ENCODE results near the gene DPP4. TPM values are rescaled to one million over a fixed set of nuclear protein-coding genes. Genes with fewer than 3 reads are reported as not detected.

The DPP4 gene
- total RNA-seq, 1 donor from 2014 or later, result 0.82 TPM

GRCh38 chr2:162070228-162070936 lies 3.6 kb downstream of the DPP4 start:
- H3K36me3 Mint-ChIP-seq (ENCODE audit: low read depth), result no peaks in the 10 kb centered on the region
- no peaks in the 10 kb centered on the region for H3K9me3 Mint-ChIP-seq
- no peak overlapping the region for H3K4me3 Mint-ChIP-seq
- no peak overlapping the region for H3K27ac Mint-ChIP-seq (ENCODE audit: unreplicated experiment)
- peaks cover 35% of the 10 kb centered on the region for H3K4me1 Mint-ChIP-seq
- DNase-seq (ENCODE audit: low read depth, low spot score), result no peak
- peaks cover 32% of the 10 kb centered on the region for H3K27me3 Mint-ChIP-seq (ENCODE audit: low read depth)
- TF ChIP-seq CTCF (conservative IDR thresholded peaks at IDR 0.05), result no peak

DNA sequence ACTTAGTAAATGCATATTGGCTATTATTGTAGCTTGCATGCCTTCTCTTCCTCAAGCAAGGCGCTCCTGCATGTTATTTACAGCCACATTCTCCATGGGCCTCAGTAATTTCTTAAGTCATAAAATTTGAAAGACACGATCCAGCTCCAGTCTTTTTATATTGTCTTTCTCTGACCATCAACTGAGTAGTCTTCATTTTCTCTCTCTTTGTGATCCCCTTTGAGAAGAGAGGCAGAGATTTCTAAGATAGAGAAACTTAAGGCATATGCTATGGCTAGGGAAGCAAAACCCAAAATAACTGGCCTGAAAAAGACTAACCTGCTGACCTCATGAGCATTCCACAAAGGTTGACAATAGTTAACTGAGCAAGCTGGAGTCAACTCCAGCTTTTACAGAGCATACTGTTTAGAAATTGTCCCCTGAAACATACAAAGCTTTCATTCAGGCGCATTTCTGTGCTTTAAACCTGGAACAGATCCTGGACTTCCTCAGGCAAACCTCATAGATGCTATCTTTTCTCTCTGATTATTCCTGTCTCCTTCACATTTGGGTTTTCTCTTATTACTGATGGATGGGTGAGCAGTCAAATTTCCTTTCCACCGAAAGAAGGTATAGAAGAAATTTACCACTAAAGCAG lies 4.6 kb downstream of the DPP4 start:
- no peak overlapping the region for H3K4me3 Mint-ChIP-seq
- peaks cover 22% of the 10 kb centered on the region for H3K27me3 Mint-ChIP-seq (ENCODE audit: low read depth)
- DNase-seq (ENCODE audit: low read depth, low spot score), result no peak
- no peak for TF ChIP-seq CTCF (conservative IDR thresholded peaks at IDR 0.05)
- H3K4me1 Mint-ChIP-seq, result peaks cover 32% of the 10 kb centered on the region
- no peaks in the 10 kb centered on the region for H3K9me3 Mint-ChIP-seq
- H3K27ac Mint-ChIP-seq (ENCODE audit: unreplicated experiment), result no peak overlapping the region
- no peaks in the 10 kb centered on the region for H3K36me3 Mint-ChIP-seq (ENCODE audit: low read depth)

DNA sequence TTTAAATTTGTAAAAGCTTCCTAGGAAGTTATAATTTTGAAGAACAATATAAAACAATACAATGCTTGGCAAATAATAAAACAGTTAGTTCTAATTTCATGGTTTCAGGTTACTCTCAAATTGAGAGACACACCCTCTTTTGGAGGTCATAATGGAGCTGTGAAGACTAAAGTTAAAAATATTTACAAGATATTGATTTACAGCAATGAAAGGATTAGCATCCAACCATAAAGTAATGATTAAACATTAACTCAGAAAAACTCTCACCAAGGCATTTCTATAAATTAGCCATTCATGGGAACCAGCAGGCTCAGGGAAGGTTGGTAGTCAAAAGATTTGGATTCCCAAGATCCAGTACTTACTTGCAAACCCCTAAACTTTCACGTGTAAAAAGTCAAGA lies 6.4 kb downstream of the DPP4 start:
- no peak for DNase-seq (ENCODE audit: low read depth, low spot score)
- no peak for TF ChIP-seq CTCF (conservative IDR thresholded peaks at IDR 0.05)
- Mint-ChIP-seq H3K4me1 (peaks cover 21% of the 10 kb centered on the region), H3K9me3 (no peaks in the 10 kb centered on the region), H3K27ac (ENCODE audit: unreplicated experiment) (no peak overlapping the region), H3K36me3 (ENCODE audit: low read depth) (no peaks in the 10 kb centered on the region), H3K4me3 (no peak overlapping the region), H3K27me3 (ENCODE audit: low read depth) (peaks cover 6% of the 10 kb centered on the region)

DNA sequence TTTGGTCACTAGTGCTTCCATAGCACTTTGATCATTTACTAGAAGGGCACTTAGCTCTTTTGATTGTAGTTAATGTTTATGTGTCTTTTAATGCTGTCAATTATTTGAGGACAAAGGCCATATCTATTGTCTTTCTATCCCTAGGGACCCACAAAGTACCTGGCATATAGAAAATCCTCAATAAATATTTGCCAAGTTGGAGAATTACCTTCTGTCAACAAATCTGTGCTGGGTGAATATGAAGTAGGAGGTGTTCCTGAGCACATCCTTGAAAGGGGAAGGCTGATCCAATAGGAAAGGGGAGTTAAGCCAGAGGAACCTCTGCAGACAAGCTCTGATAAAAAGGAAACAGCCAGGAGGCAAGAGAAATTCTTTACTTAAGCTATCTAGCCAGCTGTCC lies 8.2 kb downstream of the DPP4 start:
- no peak overlapping the region for H3K4me3 Mint-ChIP-seq
- no peaks in the 10 kb centered on the region for H3K36me3 Mint-ChIP-seq (ENCODE audit: low read depth)
- DNase-seq (ENCODE audit: low read depth, low spot score), result no peak
- no peak for TF ChIP-seq CTCF (conservative IDR thresholded peaks at IDR 0.05)
- H3K4me1 Mint-ChIP-seq, result peaks cover 13% of the 10 kb centered on the region
- no peaks in the 10 kb centered on the region for H3K27me3 Mint-ChIP-seq (ENCODE audit: low read depth)
- no peak overlapping the region for H3K27ac Mint-ChIP-seq (ENCODE audit: unreplicated experiment)
- no peaks in the 10 kb centered on the region for H3K9me3 Mint-ChIP-seq

DNA sequence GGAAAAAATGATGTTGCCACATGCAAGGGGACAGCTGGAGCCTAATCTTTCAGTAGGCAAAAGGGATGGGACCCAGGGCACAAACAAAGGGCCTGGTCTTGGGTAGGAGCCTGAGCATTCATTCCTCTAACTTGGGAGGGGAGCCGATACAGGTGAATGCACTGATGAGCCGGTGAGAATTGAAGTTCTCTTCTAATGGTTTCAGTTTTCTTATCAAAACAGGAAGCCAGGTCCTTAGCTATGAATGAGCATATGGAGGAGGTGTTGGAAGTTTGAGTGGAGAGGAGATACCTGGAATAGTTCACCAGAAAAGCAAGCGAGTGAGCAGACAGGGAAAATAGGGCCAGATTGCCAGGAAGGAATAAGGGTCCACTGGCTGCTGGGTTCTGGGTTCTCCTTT lies 10.1 kb downstream of the DPP4 start:
- Mint-ChIP-seq H3K9me3 (no peaks in the 10 kb centered on the region), H3K4me3 (no peak overlapping the region), H3K27me3 (ENCODE audit: low read depth) (no peaks in the 10 kb centered on the region), H3K27ac (ENCODE audit: unreplicated experiment) (no peak overlapping the region), H3K4me1 (peaks cover 5% of the 10 kb centered on the region), H3K36me3 (ENCODE audit: low read depth) (no peaks in the 10 kb centered on the region)
- no peak for DNase-seq (ENCODE audit: low read depth, low spot score)
- TF ChIP-seq CTCF (conservative IDR thresholded peaks at IDR 0.05), result no peak

Data from neural crest cell (in vitro differentiated cells).